ENCODE data around the gene MR1. TPM values are rescaled to one million over a fixed set of nuclear protein-coding genes. Genes with fewer than 3 reads are reported as not detected.

The MR1 gene
- total RNA-seq, 2 donors from 2014 or later: 9.9 to 10.0 TPM

DNA sequence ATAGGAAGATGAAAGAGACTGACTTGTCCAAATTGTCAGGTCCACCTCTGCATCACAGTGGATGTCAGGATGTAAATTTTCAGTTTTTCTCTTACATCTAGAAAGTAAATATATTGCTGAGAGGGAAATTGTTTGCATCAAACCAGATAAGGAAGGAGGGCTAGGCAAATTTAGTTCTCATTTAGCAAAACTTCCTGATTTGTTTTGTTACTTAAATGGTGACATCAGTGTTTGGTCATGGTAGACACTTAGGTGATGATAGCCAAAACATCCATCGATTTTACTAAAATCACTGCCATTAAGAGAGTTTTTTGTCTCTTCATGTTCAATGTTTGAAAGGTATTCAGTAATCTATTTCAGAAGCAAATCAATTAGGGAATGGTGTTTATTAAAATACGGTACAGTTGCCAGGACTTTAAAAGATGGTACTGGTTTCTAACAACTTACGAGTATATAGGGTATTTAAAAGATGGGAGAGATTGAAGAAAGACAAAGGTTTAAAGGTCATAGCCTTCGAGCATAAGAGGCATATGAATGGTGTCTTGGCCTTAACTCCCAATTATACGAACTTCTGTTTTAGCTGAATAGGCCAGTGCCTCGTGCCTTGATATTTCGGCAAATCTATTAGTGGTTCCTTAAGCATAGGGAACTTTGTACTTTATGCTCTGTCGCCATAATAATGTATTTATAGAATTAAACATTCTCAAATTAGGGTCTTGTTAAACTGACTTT is 57.7 kb downstream of the MR1 start:
- Histone ChIP-seq H3K4me1 (peaks cover 0 to 68% of the 10 kb centered on the region in 2 donors), H3K4me3 (peak overlapping the region; percentile 89 to 92), H3K27me3 (no peaks in the 10 kb centered on the region), H3K9me3 (no peaks in the 10 kb centered on the region), H3K27ac (peak overlapping the region; percentile 94 to 98), H3K36me3 (peaks cover 20% of the 10 kb centered on the region)
- TF ChIP-seq, protein P1, sequence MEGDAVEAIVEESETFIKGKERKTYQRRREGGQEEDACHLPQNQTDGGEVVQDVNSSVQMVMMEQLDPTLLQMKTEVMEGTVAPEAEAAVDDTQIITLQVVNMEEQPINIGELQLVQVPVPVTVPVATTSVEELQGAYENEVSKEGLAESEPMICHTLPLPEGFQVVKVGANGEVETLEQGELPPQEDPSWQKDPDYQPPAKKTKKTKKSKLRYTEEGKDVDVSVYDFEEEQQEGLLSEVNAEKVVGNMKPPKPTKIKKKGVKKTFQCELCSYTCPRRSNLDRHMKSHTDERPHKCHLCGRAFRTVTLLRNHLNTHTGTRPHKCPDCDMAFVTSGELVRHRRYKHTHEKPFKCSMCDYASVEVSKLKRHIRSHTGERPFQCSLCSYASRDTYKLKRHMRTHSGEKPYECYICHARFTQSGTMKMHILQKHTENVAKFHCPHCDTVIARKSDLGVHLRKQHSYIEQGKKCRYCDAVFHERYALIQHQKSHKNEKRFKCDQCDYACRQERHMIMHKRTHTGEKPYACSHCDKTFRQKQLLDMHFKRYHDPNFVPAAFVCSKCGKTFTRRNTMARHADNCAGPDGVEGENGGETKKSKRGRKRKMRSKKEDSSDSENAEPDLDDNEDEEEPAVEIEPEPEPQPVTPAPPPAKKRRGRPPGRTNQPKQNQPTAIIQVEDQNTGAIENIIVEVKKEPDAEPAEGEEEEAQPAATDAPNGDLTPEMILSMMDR (IDR thresholded peaks at IDR 0.05): no peak
- no peak for DNase-seq (ENCODE audit: low spot score)

DNA sequence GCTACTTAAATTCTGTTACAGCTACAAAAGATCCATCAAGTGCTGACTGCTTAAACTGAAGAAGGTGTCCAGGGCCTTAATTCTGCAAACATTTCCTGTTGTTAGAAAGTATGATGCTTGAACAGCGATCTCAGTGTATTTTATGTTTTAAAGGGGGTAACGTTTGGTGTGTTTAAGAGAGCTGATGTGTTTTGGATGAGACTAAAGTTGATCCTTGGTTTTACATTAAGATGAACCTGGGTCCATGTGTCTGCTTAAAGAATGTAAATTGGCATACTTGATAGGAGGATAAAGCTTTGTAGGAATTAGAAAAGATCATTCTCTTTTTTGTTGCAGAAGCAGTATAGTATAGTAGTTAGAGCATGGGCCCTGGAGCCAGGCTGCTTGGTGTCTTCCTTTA is 58.3 kb downstream of the MR1 start:
- Histone ChIP-seq H3K4me3 (peak overlapping the region; percentile 89 to 92), H3K4me1 (peaks cover 0 to 74% of the 10 kb centered on the region in 2 donors), H3K36me3 (peaks cover 20% of the 10 kb centered on the region), H3K27ac (peak overlapping the region in 1 of 2 donors; percentile 98), H3K9me3 (no peaks in the 10 kb centered on the region), H3K27me3 (no peaks in the 10 kb centered on the region)
- no peak for DNase-seq (ENCODE audit: low spot score)
- TF ChIP-seq, protein P1 (IDR thresholded peaks at IDR 0.05): no peak

GRCh38 chr1:181092883-181093458 is 59.2 kb downstream of the MR1 start:
- H3K4me1 ChIP-seq: peaks cover 0 to 80% of the 10 kb centered on the region in 2 donors
- peaks cover 20% of the 10 kb centered on the region for H3K36me3 ChIP-seq
- no peaks in the 10 kb centered on the region for H3K9me3 ChIP-seq
- H3K27me3 ChIP-seq: no peaks in the 10 kb centered on the region
- peak overlapping the region; percentile 89 to 92 for H3K4me3 ChIP-seq
- DNase-seq (ENCODE audit: low spot score): no peak
- peak overlapping the region in 1 of 2 donors; percentile 98 for H3K27ac ChIP-seq
- TF ChIP-seq, protein P1 (IDR thresholded peaks at IDR 0.05): no peak

GRCh38 chr1:181094416-181095212 is 60.8 kb downstream of the MR1 start:
- peak overlapping the region; percentile 14 to 59 for H3K27ac ChIP-seq
- H3K27me3 ChIP-seq: no peaks in the 10 kb centered on the region
- H3K36me3 ChIP-seq: peaks cover 20% of the 10 kb centered on the region
- TF ChIP-seq, protein P1 (IDR thresholded peaks at IDR 0.05): no peak
- peaks cover 0 to 85% of the 10 kb centered on the region in 2 donors for H3K4me1 ChIP-seq
- H3K9me3 ChIP-seq: no peaks in the 10 kb centered on the region
- no peak overlapping the region for H3K4me3 ChIP-seq
- no peak for DNase-seq (ENCODE audit: low spot score)

DNA sequence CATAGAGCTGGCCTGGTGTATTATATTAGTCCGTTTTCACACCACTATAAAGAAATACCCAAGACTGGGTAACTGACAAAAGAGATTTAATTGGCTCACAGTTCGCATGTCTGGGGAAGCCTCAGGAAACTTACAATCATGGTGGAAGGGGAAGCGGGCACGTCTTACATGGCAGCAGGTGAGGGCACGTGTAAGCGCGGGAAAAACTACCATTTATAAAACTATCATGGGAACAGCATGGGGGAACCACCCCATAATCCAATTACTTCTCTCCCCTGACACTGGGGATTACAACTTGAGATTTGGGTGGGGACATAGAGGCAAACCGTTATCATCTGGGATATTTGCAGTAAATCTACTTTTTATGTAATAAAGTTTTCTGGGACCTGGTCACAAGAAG is 61.5 kb downstream of the MR1 start:
- no peak overlapping the region for H3K4me3 ChIP-seq
- no peaks in the 10 kb centered on the region for H3K27me3 ChIP-seq
- peaks cover 19% of the 10 kb centered on the region for H3K36me3 ChIP-seq
- no peak for DNase-seq (ENCODE audit: low spot score)
- TF ChIP-seq, protein P1 (IDR thresholded peaks at IDR 0.05): no peak
- peaks cover 0 to 91% of the 10 kb centered on the region in 2 donors for H3K4me1 ChIP-seq
- H3K9me3 ChIP-seq: no peaks in the 10 kb centered on the region
- peak overlapping the region; percentile 19 to 59 for H3K27ac ChIP-seq

Data from right atrium auricular region (tissue), 2 donors.